PC-3 (cell line): ENCODE results near the gene INS. TPM values are rescaled to one million over a fixed set of nuclear protein-coding genes. Genes with fewer than 3 reads are reported as not detected.
A peak's percentile ranks its signal among the peaks of the same experiment; 100 is the strongest.

ENCODE experiments used
- ATAC-seq: fragments of 200-7000 bp; cut with Tn5 transposase; 2 replicates; pipeline ENCODE4 v1.9.1; 2020; ENCODE audit warnings: mild to moderate bottlenecking, moderate library complexity
- Bru-seq: library from RNA; stranded (reverse); fragments of 400-500 nt; gene quantifications from one replicate; lab custom pipeline; 2021; lab: Mats Ljungman, UMichigan
- BruChase-seq, 2 experiments: library from RNA; stranded (reverse); fragments of 400-500 nt; gene quantifications; one replicate each; lab custom pipeline; 2021; lab: Mats Ljungman, UMichigan
- BruUV-seq: library from RNA; stranded (reverse); fragments of 400-500 nt; replicated peaks from 2 replicates; lab custom pipeline; 2021; lab: Mats Ljungman, UMichigan
- CTCF ChIA-PET: fragments of 300-600 bp; sonication (Branson Sonifier 250); formaldehyde crosslinking; loops from one replicate; lab custom pipeline; 2022; ENCODE audit warnings: antibody characterized with exemption; lab: Charles Lee
- POLR2A ChIA-PET: fragments of 300-600 bp; sonication (Branson Sonifier 250); formaldehyde crosslinking; loops from one replicate; lab custom pipeline; 2022; ENCODE audit warnings: antibody characterized with exemption; ENCODE audit not compliant: unreplicated experiment; lab: Charles Lee
- DNase-seq: peaks from one replicate; pipeline ENCODE4 v3.0.0-alpha.2; 2015
- H2AFZ ChIP-seq: fragments of 300-600 bp; sonication (generic); 2 replicates; pipeline ENCODE4 v1.6.0; 2016; ENCODE audit warnings: antibody characterized with exemption, low read length
- H3F3A ChIP-seq: fragments of 300-600 bp; sonication (generic); one replicate; pipeline ENCODE4 v1.6.0; 2017; ENCODE audit warnings: antibody characterized with exemption, low read length, control low read depth, mild to moderate bottlenecking; ENCODE audit not compliant: unreplicated experiment
- H3K27ac ChIP-seq: fragments of 300-600 bp; sonication (generic); 2 replicates; pipeline ENCODE4 v1.5.1; 2016; ENCODE audit warnings: mild to moderate bottlenecking, low read length
- H3K27me3 ChIP-seq: fragments of 300-600 bp; sonication (generic); 2 replicates; pipeline ENCODE4 v1.6.1; 2016; ENCODE audit warnings: low read length, mixed read lengths
- H3K36me3 ChIP-seq: fragments of 300-600 bp; sonication (generic); 2 replicates; pipeline ENCODE4 v1.6.1; 2016; ENCODE audit warnings: low read depth, mixed run types, low read length, mixed read lengths
- H3K4me1 ChIP-seq: fragments of 300-600 bp; sonication (generic); 2 replicates; pipeline ENCODE4 v1.5.1; 2016; ENCODE audit warnings: low read length; ENCODE audit not compliant: insufficient read depth
- H3K4me2 ChIP-seq: fragments of 300-600 bp; sonication (generic); 2 replicates; pipeline ENCODE4 v1.6.0; 2016; ENCODE audit warnings: low read length
- H3K4me3 ChIP-seq: fragments of 300-600 bp; sonication (generic); 2 replicates; pipeline ENCODE4 v1.5.1; 2016; ENCODE audit warnings: mild to moderate bottlenecking, low read length, mixed read lengths
- H3K79me2 ChIP-seq: fragments of 300-600 bp; sonication (generic); 2 replicates; pipeline ENCODE4 v1.6.1; 2017; ENCODE audit warnings: low read length, mixed read lengths
- H3K9ac ChIP-seq: fragments of 300-600 bp; sonication (generic); 2 replicates; pipeline ENCODE4 v1.6.0; 2016; ENCODE audit warnings: mild to moderate bottlenecking, low read length
- H3K9me2 ChIP-seq: fragments of 300-600 bp; sonication (generic); replicated peaks from 2 replicates; pipeline ENCODE4 v1.6.1; 2016; ENCODE audit warnings: mixed run types, low read length, mixed read lengths
- H3K9me3 ChIP-seq: fragments of 300-600 bp; sonication (generic); 2 replicates; pipeline ENCODE4 v1.6.1; 2016; ENCODE audit warnings: low read length, mixed read lengths
- H4K20me1 ChIP-seq: fragments of 300-600 bp; sonication (generic); 2 replicates; pipeline ENCODE4 v1.6.1; 2016; ENCODE audit warnings: low read length, mixed read lengths
- CTCF ChIP-seq: fragments of 300-600 bp; sonication (generic); conservative IDR thresholded peaks from 2 replicates; pipeline ENCODE4 v1.5.1; 2017; ENCODE audit warnings: antibody characterized with exemption, low read depth, mild to moderate bottlenecking, low read length
- EZH2 ChIP-seq: fragments of 300-600 bp; sonication (generic); IDR thresholded peaks from one replicate; pipeline ENCODE4 v1.6.1; 2017; ENCODE audit warnings: antibody characterized with exemption, mild to moderate bottlenecking, low read length; ENCODE audit not compliant: unreplicated experiment
- EZH2phosphoT487 ChIP-seq: fragments of 300-600 bp; sonication (generic); IDR thresholded peaks from 2 replicates; pipeline ENCODE4 v1.6.1; 2018; ENCODE audit warnings: mild to moderate bottlenecking, antibody characterized with exemption, low read length, borderline replicate concordance
- intact Hi-C: fragments of 100-400 bp; cut with micrococcal nuclease; formaldehyde crosslinking; loops from 2 replicates; pipeline ENCODE4 v1.9.0; 2023
- long read RNA-seq: library from polyadenylated mRNA; unstranded; transcript quantifications from one replicate; pipeline ENCODE4 v2.0.0, GENCODE V29; 2021; ENCODE audit not compliant: unreplicated experiment
- total RNA-seq: library from RNA; depleted of rRNA; stranded (reverse); fragments of >200 nt; gene quantifications from 2 replicates; pipeline ENCODE4 v1.2.3, GENCODE V29; 2014; rRNA removed

The INS gene
- total RNA-seq: not detected in 2 replicates
- Bru-seq, nascent RNA: percentile 22 among the genes with signal in this experiment
- BruChase-seq, experiment 1, labeled RNA remaining after a 6-hour chase: not detected
- BruChase-seq, experiment 2, labeled RNA remaining after a 2-hour chase: not detected
- long read RNA-seq: 0 reads

GRCh38 chr11:2160736-2161259, at the start of gene INS:
INS (minus strand) TSS chr11:2161209; CDS start chr11:2160971, 238 bp downstream.
- H3K4me2 ChIP-seq: no peak within 1 kb of the TSS
- no peaks in the 10 kb centered on the region for H3K27me3 ChIP-seq
- no peaks in the 10 kb centered on the region for H3F3A ChIP-seq
- H3K27ac ChIP-seq: no peak within 1 kb of the TSS
- no peaks in the 10 kb centered on the region for H3K9me2 ChIP-seq
- H2AFZ ChIP-seq: no peak within 1 kb of the TSS
- H4K20me1 ChIP-seq: no peaks in the 10 kb centered on the region
- intact Hi-C loops: no loop called here
- TF ChIP-seq CTCF (no peak), EZH2 (no peak), EZH2phosphoT487 (no peak)
- no peak within 1 kb of the TSS for H3K4me3 ChIP-seq
- no TSS peak for BruUV-seq
- POLR2A ChIA-PET: no interaction called here
- DNase-seq: no peak
- H3K9ac ChIP-seq: no peak within 1 kb of the TSS
- no peaks in the 10 kb centered on the region for H3K9me3 ChIP-seq
- ATAC-seq: no peak
- CTCF ChIA-PET: no interaction called here
- H3K79me2 ChIP-seq: no peaks in the 10 kb centered on the region
- 0 out of 2 replicates have a peak, but pooled peaks cover 4% of the 10 kb centered on the region for H3K4me1 ChIP-seq
- no peaks in the 10 kb centered on the region; the same call in 1 of the 2 replicates for H3K36me3 ChIP-seq

GRCh38 chr11:2210366-2211112, 49.5 kb upstream of the INS start:
- H3K9me3 ChIP-seq: no peaks in the 10 kb centered on the region
- no peak for TF ChIP-seq EZH2phosphoT487
- no peak for TF ChIP-seq EZH2
- no peak for TF ChIP-seq CTCF
- H3K79me2 ChIP-seq: no peaks in the 10 kb centered on the region
- no TSS peak for BruUV-seq
- H3K4me3 ChIP-seq: no peak overlapping the region
- H4K20me1 ChIP-seq: no peaks in the 10 kb centered on the region
- H3F3A ChIP-seq: no peaks in the 10 kb centered on the region
- no peaks in the 10 kb centered on the region for H3K4me1 ChIP-seq
- H3K9ac ChIP-seq: no peak overlapping the region
- DNase-seq (no peak), ATAC-seq (no peak)
- no peaks in the 10 kb centered on the region for H3K36me3 ChIP-seq
- ChIA-PET CTCF (no interaction called here), POLR2A (no interaction called here)
- no peak overlapping the region for H3K4me2 ChIP-seq
- H3K27me3 ChIP-seq: no peaks in the 10 kb centered on the region
- H3K9me2 ChIP-seq: no peaks in the 10 kb centered on the region
- no peak overlapping the region for H3K27ac ChIP-seq
- intact Hi-C loops: no loop called here
- H2AFZ ChIP-seq: no peak overlapping the region

- ChIA-PET CTCF (no interaction called here), POLR2A (no interaction called here)
- H3K9me2 ChIP-seq: no peaks in the 10 kb centered on the region
- DNase-seq (no peak), ATAC-seq (no peak)
- BruUV-seq: no TSS peak
- H3K27ac ChIP-seq: no peak overlapping the region
- H3K4me3 ChIP-seq: no peak overlapping the region
- no peak overlapping the region for H3K4me2 ChIP-seq
- H3K79me2 ChIP-seq: no peaks in the 10 kb centered on the region
- no peak overlapping the region for H3K9ac ChIP-seq
- no peaks in the 10 kb centered on the region for H3K9me3 ChIP-seq
- H3K36me3 ChIP-seq: no peaks in the 10 kb centered on the region
- H3K4me1 ChIP-seq: no peaks in the 10 kb centered on the region
- intact Hi-C loops: no loop called here
- H3F3A ChIP-seq: no peaks in the 10 kb centered on the region
- TF ChIP-seq EZH2phosphoT487: no peak
- no peak for TF ChIP-seq CTCF
- TF ChIP-seq EZH2: no peak
- no peaks in the 10 kb centered on the region for H4K20me1 ChIP-seq
- H2AFZ ChIP-seq: no peak overlapping the region
- H3K27me3 ChIP-seq: no peaks in the 10 kb centered on the region
Measured at GRCh38 chr11:2209900-2210321, 48.9 kb upstream of the INS start.
